ENCODE results near the gene CELF4.

DNA sequence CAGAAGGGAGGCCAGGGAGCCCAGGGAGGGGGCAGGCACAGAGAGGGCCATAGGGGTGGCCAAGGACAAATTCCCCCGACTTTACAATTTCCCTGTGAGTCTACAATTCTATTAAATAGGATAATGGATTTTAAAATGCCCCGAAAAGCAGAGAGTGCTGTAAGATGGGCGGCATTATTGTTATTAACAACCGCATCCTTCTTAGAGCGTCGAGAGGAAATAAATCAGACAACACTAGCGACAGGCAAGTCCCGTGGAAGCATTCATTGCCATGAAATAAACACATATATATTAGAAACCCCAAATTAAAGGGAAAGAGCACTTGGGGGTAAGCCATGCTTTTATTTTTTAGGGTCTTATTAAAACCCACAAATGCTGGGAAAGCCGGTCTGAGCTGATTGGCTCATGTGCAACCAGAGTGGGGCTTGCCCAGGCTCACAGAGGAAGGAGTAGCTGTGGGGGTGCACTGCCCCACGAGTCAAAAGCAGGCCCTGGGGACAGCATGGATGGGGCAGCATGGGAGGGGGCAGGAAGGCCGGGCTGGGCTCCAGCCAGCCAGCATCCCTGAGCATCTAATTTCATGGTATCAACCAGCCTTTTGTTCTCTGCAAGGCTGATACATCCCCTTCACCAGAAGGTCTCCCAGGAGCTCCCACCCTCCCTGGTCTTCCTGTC lies 187.1 kb downstream of the CELF4 start:
- TF ChIP-seq POLR2AphosphoS5 (IDR thresholded peaks at IDR 0.05; ENCODE audit: insufficient read depth, low read depth, low read length) (no peak), JUN (IDR thresholded peaks at IDR 0.05; ENCODE audit: borderline replicate concordance, insufficient read depth, insufficient read length, low read depth) (no peak), EZH2 (IDR thresholded peaks at IDR 0.05; ENCODE audit: borderline replicate concordance, low read depth, low read length, severe bottlenecking) (no peak), POLR2A (IDR thresholded peaks at IDR 0.05; ENCODE audit: low read depth, low read length) (no peak), MYC (IDR thresholded peaks at IDR 0.05; ENCODE audit: low read depth, low read length) (no peak)
- TF ChIP-seq, protein P1, sequence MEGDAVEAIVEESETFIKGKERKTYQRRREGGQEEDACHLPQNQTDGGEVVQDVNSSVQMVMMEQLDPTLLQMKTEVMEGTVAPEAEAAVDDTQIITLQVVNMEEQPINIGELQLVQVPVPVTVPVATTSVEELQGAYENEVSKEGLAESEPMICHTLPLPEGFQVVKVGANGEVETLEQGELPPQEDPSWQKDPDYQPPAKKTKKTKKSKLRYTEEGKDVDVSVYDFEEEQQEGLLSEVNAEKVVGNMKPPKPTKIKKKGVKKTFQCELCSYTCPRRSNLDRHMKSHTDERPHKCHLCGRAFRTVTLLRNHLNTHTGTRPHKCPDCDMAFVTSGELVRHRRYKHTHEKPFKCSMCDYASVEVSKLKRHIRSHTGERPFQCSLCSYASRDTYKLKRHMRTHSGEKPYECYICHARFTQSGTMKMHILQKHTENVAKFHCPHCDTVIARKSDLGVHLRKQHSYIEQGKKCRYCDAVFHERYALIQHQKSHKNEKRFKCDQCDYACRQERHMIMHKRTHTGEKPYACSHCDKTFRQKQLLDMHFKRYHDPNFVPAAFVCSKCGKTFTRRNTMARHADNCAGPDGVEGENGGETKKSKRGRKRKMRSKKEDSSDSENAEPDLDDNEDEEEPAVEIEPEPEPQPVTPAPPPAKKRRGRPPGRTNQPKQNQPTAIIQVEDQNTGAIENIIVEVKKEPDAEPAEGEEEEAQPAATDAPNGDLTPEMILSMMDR (IDR thresholded peaks at IDR 0.05; ENCODE audit: extremely low read depth in 1 of 2, insufficient read depth in 1 of 2, low read depth in 1 of 2, low read length in 2 of 2): no peak
- TF ChIP-seq, protein P2, sequence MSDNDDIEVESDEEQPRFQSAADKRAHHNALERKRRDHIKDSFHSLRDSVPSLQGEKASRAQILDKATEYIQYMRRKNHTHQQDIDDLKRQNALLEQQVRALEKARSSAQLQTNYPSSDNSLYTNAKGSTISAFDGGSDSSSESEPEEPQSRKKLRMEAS (IDR thresholded peaks at IDR 0.05; ENCODE audit: insufficient read depth, insufficient read length): no peak
